ENCODE data around the gene SHISA9.

DNA sequence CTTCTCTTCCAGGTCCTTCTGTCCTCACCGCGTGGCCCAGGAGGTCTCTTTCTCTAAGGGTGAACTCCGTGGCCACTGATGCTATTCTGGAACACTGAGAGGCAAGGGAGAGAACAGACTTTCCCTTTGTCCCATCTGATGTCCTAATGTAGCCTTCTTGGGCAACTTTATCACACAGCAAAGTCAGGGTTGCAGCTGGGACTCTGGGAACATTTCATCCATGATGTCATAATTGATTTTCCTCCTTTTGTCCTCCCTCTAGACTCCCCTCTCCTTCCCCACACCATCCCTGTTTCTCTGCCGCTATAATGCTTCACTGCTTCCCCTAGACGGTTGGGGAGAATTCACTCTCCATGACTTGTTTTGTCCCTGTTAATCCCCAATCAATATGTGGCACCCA lies 201.0 kb downstream of the SHISA9 start:
- TF ChIP-seq EZH2 (IDR thresholded peaks at IDR 0.05) (no peak), EZH2phosphoT487 (IDR thresholded peaks at IDR 0.05; ENCODE audit: borderline replicate concordance) (no peak), SIN3A (IDR thresholded peaks at IDR 0.05; ENCODE audit: low read depth) (no peak), RAD21 (IDR thresholded peaks at IDR 0.05; ENCODE audit: low read depth) (no peak)
- TF ChIP-seq, protein P1, sequence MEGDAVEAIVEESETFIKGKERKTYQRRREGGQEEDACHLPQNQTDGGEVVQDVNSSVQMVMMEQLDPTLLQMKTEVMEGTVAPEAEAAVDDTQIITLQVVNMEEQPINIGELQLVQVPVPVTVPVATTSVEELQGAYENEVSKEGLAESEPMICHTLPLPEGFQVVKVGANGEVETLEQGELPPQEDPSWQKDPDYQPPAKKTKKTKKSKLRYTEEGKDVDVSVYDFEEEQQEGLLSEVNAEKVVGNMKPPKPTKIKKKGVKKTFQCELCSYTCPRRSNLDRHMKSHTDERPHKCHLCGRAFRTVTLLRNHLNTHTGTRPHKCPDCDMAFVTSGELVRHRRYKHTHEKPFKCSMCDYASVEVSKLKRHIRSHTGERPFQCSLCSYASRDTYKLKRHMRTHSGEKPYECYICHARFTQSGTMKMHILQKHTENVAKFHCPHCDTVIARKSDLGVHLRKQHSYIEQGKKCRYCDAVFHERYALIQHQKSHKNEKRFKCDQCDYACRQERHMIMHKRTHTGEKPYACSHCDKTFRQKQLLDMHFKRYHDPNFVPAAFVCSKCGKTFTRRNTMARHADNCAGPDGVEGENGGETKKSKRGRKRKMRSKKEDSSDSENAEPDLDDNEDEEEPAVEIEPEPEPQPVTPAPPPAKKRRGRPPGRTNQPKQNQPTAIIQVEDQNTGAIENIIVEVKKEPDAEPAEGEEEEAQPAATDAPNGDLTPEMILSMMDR (IDR thresholded peaks at IDR 0.05 in 2 of 3, conservative IDR thresholded peaks at IDR 0.05 in 1 of 3; ENCODE audit: borderline replicate concordance in 1 of 3, insufficient read depth in 1 of 3, low read depth in 2 of 3, low read length in 2 of 3), result no peak
